ENCODE results near the gene LTA.

The LTA gene

GRCh38 chr6:31620586-31621319, 48.7 kb downstream of the LTA start, which contains the start of gene PRRC2A (continued):
- no peak for TF ChIP-seq ZBTB1 (tag by site-specific recombination; IDR thresholded peaks at IDR 0.05)
- no peak for TF ChIP-seq ZNF169 (tag by site-specific recombination; IDR thresholded peaks at IDR 0.05)
- TF ChIP-seq ZNF148 (tag by site-specific recombination; IDR thresholded peaks at IDR 0.05; ENCODE audit: borderline replicate concordance), result no peak
- no peak for TF ChIP-seq ATF2 (tag by site-specific recombination; IDR thresholded peaks at IDR 0.05; ENCODE audit: low read depth)
- peak; percentile 87 for TF ChIP-seq ZEB2 (tag by site-specific recombination; IDR thresholded peaks at IDR 0.05)
- TF ChIP-seq ZNF2 (tag by site-specific recombination; IDR thresholded peaks at IDR 0.05), result peak; percentile 69; the same call in 1 of the 2 replicates
- TF ChIP-seq ZNF660 (tag by site-specific recombination; IDR thresholded peaks at IDR 0.05), result peak; percentile 74
- TF ChIP-seq KLF9 (tag by site-specific recombination; IDR thresholded peaks at IDR 0.05; ENCODE audit: low read depth), result peak; percentile 70
- TF ChIP-seq ZBTB10 (tag by site-specific recombination; IDR thresholded peaks at IDR 0.05), result peak; percentile 97
- no peak for TF ChIP-seq ZNF404 (tag by site-specific recombination; IDR thresholded peaks at IDR 0.05)
- TF ChIP-seq OVOL3 (tag by site-specific recombination; IDR thresholded peaks at IDR 0.05), result peak; percentile 31; the same call in 1 of the 2 replicates
- no peak for TF ChIP-seq RBAK (tag by site-specific recombination; IDR thresholded peaks at IDR 0.05)
- no peak for TF ChIP-seq ZNF530 (tag by site-specific recombination; IDR thresholded peaks at IDR 0.05; ENCODE audit: low read depth)
- TF ChIP-seq ZNF624 (tag by site-specific recombination; IDR thresholded peaks at IDR 0.05), result no peak
- peak; percentile 19; the same call in 1 of the 2 replicates for TF ChIP-seq ZNF639 (tag by site-specific recombination; IDR thresholded peaks at IDR 0.05)
- TF ChIP-seq ZNF341 (tag by site-specific recombination; IDR thresholded peaks at IDR 0.05; ENCODE audit: low read depth), result peak; percentile 94
- TF ChIP-seq ZNF18 (tag by site-specific recombination; IDR thresholded peaks at IDR 0.05), result 0 out of 2 replicates have a peak, but pooled peaks have one; percentile 10
- TF ChIP-seq SP7 (tag by site-specific recombination; IDR thresholded peaks at IDR 0.05), result peak; percentile 68; the same call in 1 of the 2 replicates
- TF ChIP-seq ZNF560 (tag by site-specific recombination; IDR thresholded peaks at IDR 0.05; ENCODE audit: borderline replicate concordance), result no peak
- TF ChIP-seq ZNF561 (tag by site-specific recombination; IDR thresholded peaks at IDR 0.05; ENCODE audit: borderline replicate concordance), result peak; percentile 75
- TF ChIP-seq KLF1 (tag by site-specific recombination; IDR thresholded peaks at IDR 0.05), result 0 out of 2 replicates have a peak, but pooled peaks have one; percentile 11
- no peak for TF ChIP-seq ZNF133 (tag by site-specific recombination; IDR thresholded peaks at IDR 0.05)
- TF ChIP-seq ZBTB17 (tag by site-specific recombination; IDR thresholded peaks at IDR 0.05), result no peak
- no peak for TF ChIP-seq ZNF350 (tag by site-specific recombination; IDR thresholded peaks at IDR 0.05)
- no peak for TF ChIP-seq ZNF132 (tag by site-specific recombination; IDR thresholded peaks at IDR 0.05; ENCODE audit: borderline replicate concordance)
- peak; percentile 68 for TF ChIP-seq ZIC2 (tag by site-specific recombination; IDR thresholded peaks at IDR 0.05)
- TF ChIP-seq ZNF280D (tag by site-specific recombination; IDR thresholded peaks at IDR 0.05), result peak; percentile 89
